Middle frontal gyrus (tissue), 1 donor: ENCODE results near the gene C19orf12.

Experiments
- DNase-seq: peaks from one replicate; pipeline ENCODE4 v3.0.0-alpha.2; 2015; ENCODE audit warnings: low spot score; ENCODE audit errors: extremely low spot score

C19orf12 gene

GRCh38 chr19:29664753-29665214 lies 50.3 kb downstream of the C19orf12 start:
- no peak for DNase-seq

DNA sequence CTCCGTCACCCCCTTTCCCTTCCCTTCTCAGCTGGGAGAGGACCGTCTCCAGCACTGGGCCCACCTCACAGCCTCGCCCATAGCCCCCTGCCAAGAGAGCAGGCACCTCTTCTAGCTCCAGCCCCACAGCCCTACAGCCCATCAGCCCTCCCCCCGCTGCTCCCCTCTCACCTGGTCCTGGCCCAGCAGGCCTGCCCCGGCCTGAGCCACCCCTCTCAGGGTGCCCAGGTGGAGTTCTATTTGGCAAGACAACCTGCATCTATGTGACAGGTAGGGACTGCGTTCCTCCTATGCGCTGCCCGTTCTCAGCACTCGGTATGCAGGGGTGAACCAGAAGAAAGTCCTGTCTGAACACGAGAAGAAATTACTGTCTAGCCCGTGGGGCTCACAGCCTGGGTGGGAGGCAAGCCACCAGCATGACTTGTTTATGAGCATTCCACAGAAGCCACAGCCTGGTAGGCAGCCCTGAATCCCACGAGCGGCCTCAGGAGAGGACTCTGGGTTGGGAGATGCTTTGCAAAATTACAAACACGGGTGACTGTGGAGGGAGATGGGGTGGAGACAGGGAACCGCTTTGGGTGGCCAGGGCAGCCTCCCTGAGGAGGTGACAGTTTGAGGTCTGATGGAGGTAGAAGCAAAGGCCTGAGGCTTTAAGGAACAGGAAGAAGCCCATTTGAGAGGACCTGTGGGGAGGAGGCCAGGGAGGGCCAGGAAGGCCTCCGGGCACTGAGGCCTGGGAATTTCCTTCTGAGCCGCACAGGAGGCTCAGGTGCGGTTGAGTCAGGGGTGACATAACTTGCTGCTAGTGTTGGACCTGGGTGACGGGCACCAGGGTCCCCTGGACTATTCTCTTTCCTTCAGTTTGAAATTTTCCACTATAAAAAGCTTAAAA lies 51.0 kb downstream of the C19orf12 start:
- no peak for DNase-seq

- no peak for DNase-seq
Observed at GRCh38 chr19:29662604-29663404, 52.3 kb downstream of the C19orf12 start.

DNA sequence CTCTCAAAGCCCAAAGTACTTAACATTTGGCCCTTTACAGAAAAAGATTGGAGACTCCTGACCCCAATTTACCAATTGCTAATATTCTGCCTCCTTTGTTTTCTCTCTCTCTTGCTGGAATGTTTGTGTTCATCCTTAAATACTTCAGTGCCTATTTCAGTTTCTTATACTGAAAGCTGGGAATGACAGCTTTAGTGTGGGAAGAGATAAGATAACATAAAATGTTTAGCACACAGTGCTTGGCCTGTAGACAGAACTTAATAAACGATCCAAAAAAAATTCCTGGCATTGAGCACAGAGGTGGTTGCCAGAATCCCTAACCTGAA lies 52.8 kb downstream of the C19orf12 start:
- no peak for DNase-seq

GRCh38 chr19:29660835-29661234 lies 54.2 kb downstream of the C19orf12 start:
- DNase-seq: no peak

DNA sequence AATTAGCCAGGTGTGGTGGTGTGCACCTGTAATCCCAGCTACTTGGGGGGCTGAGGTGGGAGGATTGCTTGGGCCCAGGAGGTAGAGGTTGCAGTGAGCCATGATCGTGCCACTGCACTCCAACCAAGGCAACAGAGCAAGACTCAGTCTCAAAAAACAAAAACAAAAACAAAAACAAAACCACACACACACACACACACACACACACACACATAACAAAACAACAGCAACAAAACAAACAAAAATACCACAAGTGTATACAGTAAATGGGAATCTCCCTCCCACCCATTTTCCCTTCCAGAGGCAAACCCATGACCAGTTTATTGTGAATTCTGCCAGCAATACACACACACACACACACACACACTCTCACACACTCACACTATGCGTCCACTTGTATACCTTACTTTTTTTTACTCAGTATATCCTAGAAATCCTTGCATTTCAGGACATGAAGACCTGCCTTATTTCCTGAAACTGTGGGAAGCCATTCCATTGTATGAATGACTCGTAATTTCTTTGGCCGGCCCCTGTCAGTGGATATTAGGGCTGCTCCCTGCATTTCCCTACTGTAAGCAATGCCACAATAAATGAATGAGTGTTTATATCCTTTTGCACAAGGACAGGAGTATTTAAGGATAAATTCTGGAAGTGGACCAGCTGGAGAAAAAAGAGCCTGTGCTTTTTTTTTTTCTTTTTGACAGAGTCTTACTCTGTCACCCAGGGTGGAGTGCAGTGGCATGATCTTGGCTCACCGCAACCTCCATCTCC lies 56.7 kb downstream of the C19orf12 start:
- no peak for DNase-seq

DNA sequence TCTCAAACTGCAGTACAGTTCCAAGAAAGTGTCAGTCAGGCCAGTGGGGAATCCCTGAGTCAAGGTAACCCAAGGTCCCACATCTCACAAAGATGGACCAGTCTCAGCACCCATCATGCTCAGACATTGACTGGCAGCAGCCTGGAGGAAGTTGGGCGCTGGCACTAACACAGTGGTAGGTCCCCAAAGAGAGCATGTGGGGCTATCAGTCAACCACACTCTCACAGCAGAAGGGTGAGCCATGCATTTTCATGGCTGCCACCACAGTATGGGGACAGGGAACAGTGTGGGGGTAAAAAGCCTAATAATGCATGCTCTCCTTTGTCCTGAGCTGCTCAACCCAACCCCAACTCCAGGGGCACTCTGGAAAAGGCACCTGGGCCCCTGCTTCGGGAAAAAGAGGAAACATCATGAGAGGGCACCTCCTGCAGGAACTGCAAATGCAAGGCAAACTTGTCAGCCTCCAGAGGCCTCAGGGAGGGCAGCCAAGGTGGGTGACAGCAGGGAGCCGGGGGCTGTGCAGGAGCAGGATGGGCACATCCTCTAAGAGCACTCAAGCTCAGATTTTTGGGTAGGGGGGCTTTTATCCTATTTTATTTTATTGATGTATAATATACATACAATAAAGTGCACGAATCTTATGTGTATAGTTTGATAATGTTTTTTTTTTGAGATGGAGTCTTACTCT lies 59.3 kb downstream of the C19orf12 start:
- no peak for DNase-seq

DNA sequence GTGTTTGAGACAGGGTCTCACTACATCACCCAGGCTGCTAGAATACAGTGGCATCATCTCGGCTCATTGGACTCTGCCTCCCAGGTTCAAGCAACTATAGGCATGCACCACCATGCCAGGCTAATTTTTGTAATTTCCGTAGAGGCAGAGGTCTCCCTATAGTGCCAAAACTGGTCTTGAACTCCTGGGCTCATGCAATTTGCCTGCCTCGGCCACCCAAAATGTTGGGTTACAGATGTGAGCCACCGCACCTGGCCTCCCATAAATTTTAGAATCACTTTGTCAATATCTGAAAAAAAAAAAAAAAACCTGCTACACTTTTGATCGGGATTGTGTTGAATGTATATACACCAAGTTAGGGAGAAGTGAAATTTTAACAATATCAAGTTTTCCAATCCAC lies 61.7 kb downstream of the C19orf12 start:
- no peak for DNase-seq

- DNase-seq: no peak
Observed at GRCh38 chr19:29651622-29652394, 63.3 kb downstream of the C19orf12 start.

DNA sequence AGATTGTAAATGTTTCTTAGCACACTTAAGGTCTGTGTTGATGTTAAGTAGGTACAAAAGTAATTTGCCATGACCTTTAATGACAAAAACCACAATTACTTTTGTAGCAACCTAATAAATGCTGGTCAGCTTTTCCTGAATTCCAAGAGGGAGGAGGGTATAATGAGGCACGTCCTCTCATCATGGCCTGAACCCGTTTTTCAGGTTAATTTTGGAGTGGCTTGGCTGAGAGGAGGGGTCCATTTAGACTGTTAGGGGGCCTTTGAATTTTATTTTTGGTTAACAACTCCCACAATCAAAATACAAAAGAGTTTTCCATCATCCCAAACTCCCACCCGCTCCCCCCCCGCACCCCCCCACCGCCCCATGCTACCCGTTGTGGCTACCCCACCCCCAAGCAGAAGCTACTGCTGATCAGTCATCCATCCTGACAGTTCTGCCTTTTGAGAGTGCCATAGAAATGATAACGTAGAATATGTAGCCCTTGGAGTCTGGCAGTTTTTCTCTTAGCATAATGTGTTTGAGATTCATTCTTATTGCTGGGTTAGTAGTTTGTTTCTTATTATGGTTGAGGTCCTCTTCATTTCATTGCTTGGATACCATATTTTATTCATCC lies 64.2 kb downstream of the C19orf12 start:
- DNase-seq: no peak
